ENCODE results near the gene PRICKLE1. TPM values are rescaled to one million over a fixed set of nuclear protein-coding genes. Genes with fewer than 3 reads are reported as not detected.

Gene PRICKLE1
- total and polyA plus RNA-seq, 9 of the 15 experiments (the other 6 are each of a cell fraction or from before 2014, with no cell fraction given): 0.22 to 0.85 (median 0.31) TPM

GRCh38 chr12:42571327-42572009 is 18.1 kb downstream of the PRICKLE1 start (continued):
- TF ChIP-seq KLF6 (CRISPR knock-in tag; IDR thresholded peaks at IDR 0.05; ENCODE audit: borderline replicate concordance) (no peak), MYC (IDR thresholded peaks at IDR 0.05; ENCODE audit: low read depth, low read length) (no peak), MYC (CRISPR knock-in tag; IDR thresholded peaks at IDR 0.05; ENCODE audit: borderline replicate concordance, low read depth) (no peak), ZNF212 (CRISPR knock-in tag; IDR thresholded peaks at IDR 0.05) (no peak), ZNF583 (CRISPR knock-in tag; IDR thresholded peaks at IDR 0.05) (no peak), HDAC8 (tag; IDR thresholded peaks at IDR 0.05) (no peak), CBX1 (IDR thresholded peaks at IDR 0.05; ENCODE audit: low read depth) (no peak), KLF16 (IDR thresholded peaks at IDR 0.05) (no peak), TCFL5 (CRISPR knock-in tag; conservative IDR thresholded peaks at IDR 0.05) (no peak), ZNF146 (CRISPR knock-in tag; IDR thresholded peaks at IDR 0.05; ENCODE audit: unreplicated experiment) (no peak), ZNF707 (CRISPR knock-in tag; conservative IDR thresholded peaks at IDR 0.05) (no peak)

GRCh38 chr12:42570076-42570475 is 19.5 kb downstream of the PRICKLE1 start:
- H3K9ac ChIP-seq (ENCODE audit: insufficient read depth in 1 of 2, low read depth in 2 of 2, low read length in 2 of 2): no peak overlapping the region
- no peaks in the 10 kb centered on the region for H3K36me3 ChIP-seq (ENCODE audit: control insufficient read depth, insufficient read depth, low read length)
- ATAC-seq: no peak
- H3K27me3 ChIP-seq (ENCODE audit: control insufficient read depth in 2 of 2, insufficient read depth in 2 of 2, low read length in 2 of 2): peaks cover 0 to 4% of the 10 kb centered on the region in 2 experiments; a peak in 2 of 5 replicates
- H3K9me3 ChIP-seq (replicated peaks; ENCODE audit: control insufficient read depth, insufficient read depth, low read depth, low read length): no peaks in the 10 kb centered on the region
- H2AFZ ChIP-seq (ENCODE audit: low read depth, low read length): no peak overlapping the region
- POLR2A ChIA-PET: interaction anchor here (0.7 kb wide), 1 partner anchor 91 kb away, joined by 3 read pairs; no protein-coding TSS in a partner anchor
- no peak overlapping the region for H3K4me3 ChIP-seq
- in situ Hi-C loops (cut with MboI): loop anchor here (10.0 to 25.0 kb wide), 2 partner anchors 433 to 1625 kb away; partner anchors contain the start of gene GXYLT1
- no peaks in the 10 kb centered on the region for H3K9me1 ChIP-seq (ENCODE audit: control insufficient read depth, insufficient read depth, low read length)
- 17% methylated on average over 2 of the region's 2 CpGs for WGBS (ENCODE audit: insufficient coverage, low coverage, missing lambda C conversion rate)
- H3K4me2 ChIP-seq (ENCODE audit: insufficient read depth, low read length): no peak overlapping the region
- H3K27ac ChIP-seq (ENCODE audit: extremely low read depth, low read depth, low read length): no peak overlapping the region
- H3K4me1 ChIP-seq (replicated peaks in 1 of 2; ENCODE audit: control insufficient read depth in 2 of 2, insufficient read depth in 2 of 2, low read length in 2 of 2): no peaks in the 10 kb centered on the region
- no peaks in the 10 kb centered on the region for H3K79me2 ChIP-seq (ENCODE audit: control insufficient read depth, insufficient read depth, low read length)
- no peak for DNase-seq (ENCODE audit: extremely low read depth in 1 of 4, low spot score in 3 of 4)
- intact Hi-C loops (cut with micrococcal nuclease): no loop called here
- CTCF ChIA-PET (ENCODE audit: low intra/inter-chr PET ratio): interaction anchor here (1.3 to 1.4 kb wide), 3 partner anchors 87 to 440 kb away, joined by 5 to 19 read pairs (median 6); no protein-coding TSS in a partner anchor
- no peak for FAIRE-seq
- H4K20me1 ChIP-seq (replicated peaks; ENCODE audit: control insufficient read depth, insufficient read depth, low read length): no peaks in the 10 kb centered on the region
- no TSS peak for BruUV-seq (replicated peaks)
- TF ChIP-seq EHMT2 (IDR thresholded peaks at IDR 0.05) (no peak), TAF9B (IDR thresholded peaks at IDR 0.05; ENCODE audit: partially characterized antibody) (no peak), GABPB1 (CRISPR knock-in tag; IDR thresholded peaks at IDR 0.05) (no peak), MTA2 (IDR thresholded peaks at IDR 0.05; ENCODE audit: low read depth) (no peak), NKRF (IDR thresholded peaks at IDR 0.05; ENCODE audit: borderline replicate concordance) (no peak), COPS2 (conservative IDR thresholded peaks at IDR 0.05) (no peak), E2F4 (CRISPR knock-in tag; IDR thresholded peaks at IDR 0.05; ENCODE audit: low read depth) (no peak), GMEB1 (CRISPR knock-in tag; IDR thresholded peaks at IDR 0.05) (no peak)
